ENCODE data around the gene TYW5.

GRCh38 chr2:199933466-199933865 lies 21.8 kb downstream of the TYW5 start:
- TF ChIP-seq TEAD4 (IDR thresholded peaks at IDR 0.05; ENCODE audit: borderline replicate concordance, insufficient read depth): no peak
- TF ChIP-seq MAX (IDR thresholded peaks at IDR 0.05; ENCODE audit: low read depth): no peak
- TF ChIP-seq GATA2 (CRISPR knock-in tag; IDR thresholded peaks at IDR 0.05): no peak
- no peak for TF ChIP-seq SIN3A (IDR thresholded peaks at IDR 0.05; ENCODE audit: borderline replicate concordance, low read depth, low read length)
- TF ChIP-seq, protein P1, sequence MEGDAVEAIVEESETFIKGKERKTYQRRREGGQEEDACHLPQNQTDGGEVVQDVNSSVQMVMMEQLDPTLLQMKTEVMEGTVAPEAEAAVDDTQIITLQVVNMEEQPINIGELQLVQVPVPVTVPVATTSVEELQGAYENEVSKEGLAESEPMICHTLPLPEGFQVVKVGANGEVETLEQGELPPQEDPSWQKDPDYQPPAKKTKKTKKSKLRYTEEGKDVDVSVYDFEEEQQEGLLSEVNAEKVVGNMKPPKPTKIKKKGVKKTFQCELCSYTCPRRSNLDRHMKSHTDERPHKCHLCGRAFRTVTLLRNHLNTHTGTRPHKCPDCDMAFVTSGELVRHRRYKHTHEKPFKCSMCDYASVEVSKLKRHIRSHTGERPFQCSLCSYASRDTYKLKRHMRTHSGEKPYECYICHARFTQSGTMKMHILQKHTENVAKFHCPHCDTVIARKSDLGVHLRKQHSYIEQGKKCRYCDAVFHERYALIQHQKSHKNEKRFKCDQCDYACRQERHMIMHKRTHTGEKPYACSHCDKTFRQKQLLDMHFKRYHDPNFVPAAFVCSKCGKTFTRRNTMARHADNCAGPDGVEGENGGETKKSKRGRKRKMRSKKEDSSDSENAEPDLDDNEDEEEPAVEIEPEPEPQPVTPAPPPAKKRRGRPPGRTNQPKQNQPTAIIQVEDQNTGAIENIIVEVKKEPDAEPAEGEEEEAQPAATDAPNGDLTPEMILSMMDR (IDR thresholded peaks at IDR 0.05): no peak
- no peak for TF ChIP-seq TCF12 (IDR thresholded peaks at IDR 0.05)
